ENCODE results near the gene ZDHHC1.
"Not testable (repeated sequence)": the region's sequence is repeated elsewhere in the genome, so short reads cannot be mapped to it uniquely, and the experiment has no call there.

ZDHHC1 gene

GRCh38 chr16:67430504-67430976 lies 14.3 kb upstream of the ZDHHC1 start:
- peak; percentile 33 to 34 for DNase-seq

- no peak for DNase-seq
Observed at GRCh38 chr16:67429799-67430503, 13.7 kb upstream of the ZDHHC1 start.

GRCh38 chr16:67429053-67429798 lies 12.9 kb upstream of the ZDHHC1 start:
- DNase-seq: no peak

- DNase-seq: peak; percentile 39 to 53
Observed at GRCh38 chr16:67428146-67428731, 12.0 kb upstream of the ZDHHC1 start.

GRCh38 chr16:67426950-67427349 lies 10.7 kb upstream of the ZDHHC1 start:
- DNase-seq: no peak

- DNase-seq: no peak
Observed at GRCh38 chr16:67426022-67426421, 9.7 kb upstream of the ZDHHC1 start.

GRCh38 chr16:67425580-67425979 lies 9.3 kb upstream of the ZDHHC1 start:
- DNase-seq: no peak

- DNase-seq: no peak
Observed at GRCh38 chr16:67425061-67425460, 8.8 kb upstream of the ZDHHC1 start.

- DNase-seq: no peak
Observed at GRCh38 chr16:67424261-67424615, 8.0 kb upstream of the ZDHHC1 start.

GRCh38 chr16:67423611-67424260 lies 7.5 kb upstream of the ZDHHC1 start:
- no peak for DNase-seq

GRCh38 chr16:67423015-67423414 lies 6.7 kb upstream of the ZDHHC1 start:
- no peak for DNase-seq

GRCh38 chr16:67421030-67421429 lies 4.8 kb upstream of the ZDHHC1 start:
- no peak for DNase-seq

GRCh38 chr16:67419931-67420330 lies 3.7 kb upstream of the ZDHHC1 start:
- no peak for DNase-seq

- DNase-seq: no peak
Observed at GRCh38 chr16:67419502-67419901, 3.2 kb upstream of the ZDHHC1 start.

GRCh38 chr16:67417333-67418061 lies 1.2 kb upstream of the ZDHHC1 start:
- no peak for DNase-seq

GRCh38 chr16:67415421-67415820 lies 856 bp downstream of the ZDHHC1 start:
- DNase-seq: not testable (repeated sequence)

- no peak for DNase-seq
Observed at GRCh38 chr16:67413978-67414911, 2.0 kb downstream of the ZDHHC1 start.

- no peak for DNase-seq
Observed at GRCh38 chr16:67412294-67412693, 4.0 kb downstream of the ZDHHC1 start.

- no peak for DNase-seq
Observed at GRCh38 chr16:67411339-67411738, 4.9 kb downstream of the ZDHHC1 start.

- no peak for DNase-seq
Observed at GRCh38 chr16:67409631-67410030, 6.6 kb downstream of the ZDHHC1 start.

GRCh38 chr16:67407788-67408452 lies 8.4 kb downstream of the ZDHHC1 start:
- DNase-seq: no peak

Data from activated CD4-positive, alpha-beta T cell treated with anti-CD3 and anti-CD28 coated beads for 4 hours (primary cell).